ENCODE measurements around the gene BCAP29. TPM values are rescaled to one million over a fixed set of nuclear protein-coding genes. Genes with fewer than 3 reads are reported as not detected.

The BCAP29 gene
- total RNA-seq, 1 donor from 2014 or later: 92.1 TPM

GRCh38 chr7:107584716-107585115 is 4.7 kb downstream of the BCAP29 start:
- H3K36me3 ChIP-seq: no peaks in the 10 kb centered on the region
- no peak overlapping the region for H3K27ac ChIP-seq
- H3K4me3 ChIP-seq: no peak overlapping the region
- H3K9me3 ChIP-seq: no peaks in the 10 kb centered on the region
- DNase-seq (ENCODE audit: extremely low spot score in 2 of 2): no peak
- H3K4me1 ChIP-seq: peaks cover 22% of the 10 kb centered on the region
- no peaks in the 10 kb centered on the region for H3K27me3 ChIP-seq
- intact Hi-C loops (cut with DNase I): no loop called here
- TF ChIP-seq POLR2A (IDR thresholded peaks at IDR 0.05) (no peak), CTCF (IDR thresholded peaks at IDR 0.05) (no peak), POLR2AphosphoS5 (IDR thresholded peaks at IDR 0.05; ENCODE audit: insufficient read depth in 1 of 2, low read depth in 1 of 2) (no peak)

- TF ChIP-seq POLR2A (IDR thresholded peaks at IDR 0.05) (no peak), CTCF (IDR thresholded peaks at IDR 0.05) (no peak), POLR2AphosphoS5 (IDR thresholded peaks at IDR 0.05; ENCODE audit: insufficient read depth in 1 of 2, low read depth in 1 of 2) (no peak)
- H3K27me3 ChIP-seq: no peaks in the 10 kb centered on the region
- no peak for DNase-seq (ENCODE audit: extremely low spot score in 2 of 2)
- no peak overlapping the region for H3K27ac ChIP-seq
- no peaks in the 10 kb centered on the region for H3K36me3 ChIP-seq
- no peaks in the 10 kb centered on the region for H3K9me3 ChIP-seq
- intact Hi-C loops (cut with DNase I): no loop called here
- H3K4me3 ChIP-seq: no peak overlapping the region
- H3K4me1 ChIP-seq: peaks cover 7% of the 10 kb centered on the region
Observed at GRCh38 chr7:107588529-107589130, 8.6 kb downstream of the BCAP29 start.

GRCh38 chr7:107591421-107591820 is 11.4 kb downstream of the BCAP29 start:
- H3K36me3 ChIP-seq: peaks cover 0 to 18% of the 10 kb centered on the region in 2 donors
- TF ChIP-seq POLR2AphosphoS5 (IDR thresholded peaks at IDR 0.05; ENCODE audit: insufficient read depth in 1 of 2, low read depth in 1 of 2) (no peak), CTCF (IDR thresholded peaks at IDR 0.05) (no peak), POLR2A (IDR thresholded peaks at IDR 0.05) (no peak)
- H3K27me3 ChIP-seq: no peaks in the 10 kb centered on the region
- H3K9me3 ChIP-seq: no peaks in the 10 kb centered on the region
- H3K4me3 ChIP-seq: no peak overlapping the region
- no peak for DNase-seq (ENCODE audit: extremely low spot score in 2 of 2)
- peak overlapping the region; percentile 36 for H3K27ac ChIP-seq
- intact Hi-C loops (cut with DNase I): no loop called here
- H3K4me1 ChIP-seq: peaks cover 14% of the 10 kb centered on the region

GRCh38 chr7:107592361-107593024 is 12.4 kb downstream of the BCAP29 start:
- peaks cover 0 to 18% of the 10 kb centered on the region in 2 donors for H3K36me3 ChIP-seq
- TF ChIP-seq POLR2AphosphoS5 (IDR thresholded peaks at IDR 0.05; ENCODE audit: insufficient read depth in 1 of 2, low read depth in 1 of 2) (no peak), POLR2A (IDR thresholded peaks at IDR 0.05) (no peak), CTCF (IDR thresholded peaks at IDR 0.05) (no peak)
- no peaks in the 10 kb centered on the region for H3K9me3 ChIP-seq
- intact Hi-C loops (cut with DNase I): no loop called here
- H3K4me3 ChIP-seq: no peak overlapping the region
- peaks cover 13% of the 10 kb centered on the region for H3K4me1 ChIP-seq
- no peaks in the 10 kb centered on the region for H3K27me3 ChIP-seq
- no peak for DNase-seq (ENCODE audit: extremely low spot score in 2 of 2)
- peak overlapping the region; percentile 36 for H3K27ac ChIP-seq

- Histone ChIP-seq H3K9me3 (no peaks in the 10 kb centered on the region), H3K4me1 (peaks cover 13% of the 10 kb centered on the region), H3K27ac (no peak overlapping the region), H3K4me3 (no peak overlapping the region), H3K36me3 (peaks cover 0 to 18% of the 10 kb centered on the region in 2 donors), H3K27me3 (no peaks in the 10 kb centered on the region)
- no peak for DNase-seq (ENCODE audit: extremely low spot score in 2 of 2)
- TF ChIP-seq POLR2AphosphoS5 (IDR thresholded peaks at IDR 0.05; ENCODE audit: insufficient read depth in 1 of 2, low read depth in 1 of 2): no peak
- no peak for TF ChIP-seq POLR2A (IDR thresholded peaks at IDR 0.05)
- TF ChIP-seq CTCF (IDR thresholded peaks at IDR 0.05): no peak
- intact Hi-C loops (cut with DNase I): no loop called here
Observed at GRCh38 chr7:107593025-107593410, 13.0 kb downstream of the BCAP29 start.
